A549 (cell line): ENCODE results near the gene MYO10. TPM values are rescaled to one million over a fixed set of nuclear protein-coding genes. Genes with fewer than 3 reads are reported as not detected.
A peak's percentile ranks its signal among the peaks of the same experiment; 100 is the strongest.

Source experiments
- ATAC-seq, 2 experiments: fragments of 200-7000 bp in 1 of 2; fragments of >200 bp in 1 of 2; cut with Nextera tagmentation in 1 of 2; cut with Tn5 transposase in 1 of 2; 3 replicates each; pipeline versions ENCODE4 v1.8.0 to v1.9.1; 2018 to 2020; ENCODE audit warnings: mild to moderate bottlenecking in 1 of 2, moderate library complexity in 1 of 2
- CTCF ChIA-PET: fragments of 300-600 bp; sonication (Branson Sonifier 250); formaldehyde crosslinking; extraction: SDS; loops from one replicate; lab custom pipeline; 2021; ENCODE audit warnings: antibody characterized with exemption, inconsistent platforms; lab: Yijun Ruan, JAX
- POLR2A ChIA-PET: fragments of 350-600 bp; formaldehyde crosslinking; extraction: SDS; loops from one replicate; lab custom pipeline; 2021; ENCODE audit warnings: antibody characterized with exemption, inconsistent platforms; lab: Yijun Ruan, JAX
- DNase-seq, 2 experiments: peaks; one replicate each; pipeline versions ENCODE4 v3.0.0 to v3.0.0-alpha.2; 2011 to 2016; ENCODE audit warnings: low read depth in 1 of 2, low spot score in 1 of 2
- FAIRE-seq: peaks from 2 replicates; lab custom pipeline; 2011; peaks lifted over from hg19 to GRCh38; lab: Jason Lieb, UNC
- H3K27ac ChIP-seq, 2 experiments: fragments of >200 bp; sonication (Bioruptor Twin); formaldehyde crosslinking; 3 replicates each; pipeline ENCODE4 v1.5.1; 2016 to 2017
- H3K4me1 ChIP-seq: fragments of >200 bp; sonication (Bioruptor Twin); formaldehyde crosslinking; 3 replicates; pipeline ENCODE4 v1.6.1; 2016
- H3K4me2 ChIP-seq: fragments of >200 bp; sonication (Bioruptor Twin); formaldehyde crosslinking; 3 replicates; pipeline ENCODE4 v1.6.1; 2016
- H3K4me3 ChIP-seq: fragments of >200 bp; sonication (Bioruptor Twin); formaldehyde crosslinking; 3 replicates; pipeline ENCODE4 v1.5.1; 2016
- H3K9me3 ChIP-seq: fragments of >200 bp; sonication (Bioruptor Twin); formaldehyde crosslinking; 3 replicates; pipeline ENCODE4 v1.6.1; 2016
- CBX2 ChIP-seq: fragments of 200-600 bp; sonication (generic); IDR thresholded peaks from 2 replicates; pipeline ENCODE4 v1.6.1; 2016; ENCODE audit warnings: low read depth, mild to moderate bottlenecking, borderline replicate concordance
- CEBPB ChIP-seq, 2 experiments: fragments of >200 bp in 1 of 2; sonication (Bioruptor Twin) in 1 of 2; formaldehyde crosslinking in 1 of 2; IDR thresholded peaks; 2 replicates each; pipeline ENCODE4 v1.6.1; 2012 to 2016
- CHD4 ChIP-seq: fragments of 200-600 bp; sonication (generic); IDR thresholded peaks from 2 replicates; pipeline ENCODE4 v1.6.1; 2016; ENCODE audit warnings: antibody characterized with exemption, mild to moderate bottlenecking, borderline replicate concordance
- EHF ChIP-seq: fragments of 250-450 bp; sonication (Bioruptor Pico); IDR thresholded peaks from 2 replicates; pipeline ENCODE4 v1.5.0; 2020; ENCODE audit warnings: mild to moderate bottlenecking
- ESRRA ChIP-seq: fragments of 150-350 bp; IDR thresholded peaks from 2 replicates; pipeline ENCODE4 v1.6.1; 2014; ENCODE audit warnings: mild to moderate bottlenecking, low read length, borderline replicate concordance
- FOXS1 ChIP-seq: fragments of 250-450 bp; sonication (Bioruptor Pico); IDR thresholded peaks from 2 replicates; pipeline ENCODE4 v1.5.0; 2020; ENCODE audit warnings: mild to moderate bottlenecking, moderate library complexity
- GATA3 ChIP-seq: IDR thresholded peaks from 2 replicates; pipeline ENCODE4 v1.6.1; 2012; ENCODE audit warnings: borderline replicate concordance
- HES2 ChIP-seq: fragments of >200 bp; sonication (Bioruptor Twin); formaldehyde crosslinking; IDR thresholded peaks from 2 replicates; pipeline ENCODE4 v1.6.1; 2016
- HEYL ChIP-seq: fragments of 250-450 bp; sonication (Bioruptor Pico); IDR thresholded peaks from 2 replicates; pipeline ENCODE4 v1.8.0; 2021; ENCODE audit warnings: mild to moderate bottlenecking, moderate library complexity
- HOXA7 ChIP-seq: fragments of 250-450 bp; sonication (Bioruptor Pico); IDR thresholded peaks from 2 replicates; pipeline ENCODE4 v1.5.0; 2020; ENCODE audit warnings: mild to moderate bottlenecking, moderate library complexity
- HOXB13 ChIP-seq: fragments of 250-450 bp; sonication (Bioruptor Pico); IDR thresholded peaks from 2 replicates; pipeline ENCODE4 v1.5.0; 2020; ENCODE audit warnings: low read depth, mild to moderate bottlenecking, moderate library complexity
- JUN ChIP-seq, 2 experiments: fragments of >200 bp; sonication (Bioruptor Twin); formaldehyde crosslinking; IDR thresholded peaks; 2 replicates in 1 of 2; 3 replicates in 1 of 2; pipeline ENCODE4 v1.6.1; 2016 to 2017
- JUNB ChIP-seq: fragments of >200 bp; sonication (Bioruptor Twin); formaldehyde crosslinking; IDR thresholded peaks from 2 replicates; pipeline ENCODE4 v1.6.1; 2016
- KDM1A ChIP-seq: fragments of 200-600 bp; sonication (generic); IDR thresholded peaks from 2 replicates; pipeline ENCODE4 v1.6.1; 2016; ENCODE audit warnings: low read depth, mild to moderate bottlenecking
- KDM5A ChIP-seq: fragments of 200-600 bp; sonication (generic); IDR thresholded peaks from 2 replicates; pipeline ENCODE4 v1.6.1; 2016; ENCODE audit warnings: antibody characterized with exemption, mild to moderate bottlenecking
- NPAS2 ChIP-seq: fragments of 250-450 bp; sonication (Bioruptor Pico); IDR thresholded peaks from 2 replicates; pipeline ENCODE4 v1.8.0; 2022; ENCODE audit warnings: mild to moderate bottlenecking, moderate library complexity, borderline replicate concordance
- NR3C1 ChIP-seq: fragments of >200 bp; sonication (Bioruptor Twin); formaldehyde crosslinking; IDR thresholded peaks from 3 replicates; pipeline ENCODE4 v1.6.1; 2017
- PHF8 ChIP-seq: fragments of 200-600 bp; sonication (generic); IDR thresholded peaks from 2 replicates; pipeline ENCODE4 v1.6.1; 2016; ENCODE audit warnings: low read depth, mild to moderate bottlenecking, antibody characterized with exemption, moderate library complexity, borderline replicate concordance
- RAD21 ChIP-seq, 2 experiments: fragments of >200 bp in 1 of 2; sonication (Bioruptor Twin) in 1 of 2; formaldehyde crosslinking in 1 of 2; IDR thresholded peaks in 1 of 2; conservative IDR thresholded peaks in 1 of 2; 2 replicates in 1 of 2; 3 replicates in 1 of 2; pipeline ENCODE4 v1.6.1; 2012 to 2018; ENCODE audit warnings: inconsistent platforms in 1 of 2
- RARB ChIP-seq: fragments of 250-450 bp; sonication (Bioruptor Pico); IDR thresholded peaks from 2 replicates; pipeline ENCODE4 v1.8.0; 2021; ENCODE audit warnings: mild to moderate bottlenecking, moderate library complexity
- RCOR1 ChIP-seq: fragments of 150-350 bp; IDR thresholded peaks from 2 replicates; pipeline ENCODE4 v1.6.1; 2014; ENCODE audit warnings: antibody characterized with exemption, low read length, low read depth
- SMC3 ChIP-seq: fragments of >200 bp; sonication (Bioruptor Twin); formaldehyde crosslinking; IDR thresholded peaks from 3 replicates; pipeline ENCODE4 v1.6.1; 2018; ENCODE audit warnings: inconsistent platforms
- ZC3H11A ChIP-seq: fragments of 450-650 bp; IDR thresholded peaks from 2 replicates; pipeline ENCODE4 v1.6.1; 2014; ENCODE audit warnings: antibody characterized with exemption, mild to moderate bottlenecking
- ZNF302 ChIP-seq: fragments of 250-450 bp; sonication (Bioruptor Pico); IDR thresholded peaks from 2 replicates; pipeline ENCODE4 v1.9.0; 2021; ENCODE audit warnings: inconsistent platforms, mild to moderate bottlenecking, moderate library complexity
- WGBS: methylation state at CpG from one replicate; pipeline ENCODE4 v1.1.6; 2017; ENCODE audit errors: missing lambda C conversion rate; 5-methylcytosine and 5-hydroxymethylcytosine counted together
- polyA plus RNA-seq, 4 experiments: library from polyadenylated mRNA; depleted of rRNA in 3 of 4; stranded (reverse); fragments of >200 nt; fragmentation: RNase III in 1 of 4; extraction: RNeasy Plus Mini Kit Qiagen cat#74134 plus additional on column Dnase treatment in 1 of 4; gene quantifications; 2 replicates in 3 of 4; 3 replicates in 1 of 4; pipeline ENCODE4 v1.2.3, GENCODE V29; 2011 to 2017
- TF ChIP-seq, protein P1 (sequence below): fragments of >200 bp; sonication (Bioruptor Twin); formaldehyde crosslinking; IDR thresholded peaks from 3 replicates; pipeline ENCODE4 v1.5.1; 2016
- TF ChIP-seq, protein P2 (sequence below): fragments of 250-450 bp; sonication (Bioruptor Pico); IDR thresholded peaks from 2 replicates; pipeline ENCODE4 v1.5.0; 2021; ENCODE audit warnings: mild to moderate bottlenecking, moderate library complexity, borderline replicate concordance

Gene MYO10
- polyA plus RNA-seq, 2 of the 4 experiments (the other 2 are of a cell fraction): 68.0 to 68.5 TPM

GRCh38 chr5:16866273-16866672 lies 69.8 kb downstream of the MYO10 start:
- no peak overlapping the region for H3K4me3 ChIP-seq
- TF ChIP-seq JUNB: no peak
- no peak for TF ChIP-seq FOXS1
- no peak for TF ChIP-seq RCOR1
- no peak for TF ChIP-seq CEBPB (IDR thresholded peaks at IDR 0.05)
- no peak for TF ChIP-seq GATA3
- TF ChIP-seq SMC3: no peak
- no peak for TF ChIP-seq ZNF302
- no peak for TF ChIP-seq KDM1A
- no peak for TF ChIP-seq PHF8
- no peak for TF ChIP-seq RARB (CRISPR knock-in tag)
- no peak for TF ChIP-seq HEYL (CRISPR knock-in tag)
- TF ChIP-seq, protein P1, sequence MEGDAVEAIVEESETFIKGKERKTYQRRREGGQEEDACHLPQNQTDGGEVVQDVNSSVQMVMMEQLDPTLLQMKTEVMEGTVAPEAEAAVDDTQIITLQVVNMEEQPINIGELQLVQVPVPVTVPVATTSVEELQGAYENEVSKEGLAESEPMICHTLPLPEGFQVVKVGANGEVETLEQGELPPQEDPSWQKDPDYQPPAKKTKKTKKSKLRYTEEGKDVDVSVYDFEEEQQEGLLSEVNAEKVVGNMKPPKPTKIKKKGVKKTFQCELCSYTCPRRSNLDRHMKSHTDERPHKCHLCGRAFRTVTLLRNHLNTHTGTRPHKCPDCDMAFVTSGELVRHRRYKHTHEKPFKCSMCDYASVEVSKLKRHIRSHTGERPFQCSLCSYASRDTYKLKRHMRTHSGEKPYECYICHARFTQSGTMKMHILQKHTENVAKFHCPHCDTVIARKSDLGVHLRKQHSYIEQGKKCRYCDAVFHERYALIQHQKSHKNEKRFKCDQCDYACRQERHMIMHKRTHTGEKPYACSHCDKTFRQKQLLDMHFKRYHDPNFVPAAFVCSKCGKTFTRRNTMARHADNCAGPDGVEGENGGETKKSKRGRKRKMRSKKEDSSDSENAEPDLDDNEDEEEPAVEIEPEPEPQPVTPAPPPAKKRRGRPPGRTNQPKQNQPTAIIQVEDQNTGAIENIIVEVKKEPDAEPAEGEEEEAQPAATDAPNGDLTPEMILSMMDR: no peak
- TF ChIP-seq KDM5A: no peak
- no peak for TF ChIP-seq NPAS2 (CRISPR knock-in tag)
- TF ChIP-seq HOXB13 (CRISPR knock-in tag): no peak
- TF ChIP-seq EHF (CRISPR knock-in tag): no peak
- TF ChIP-seq HES2: no peak
- no peak for TF ChIP-seq RAD21 (conservative IDR thresholded peaks at IDR 0.05 in 1 of 2, IDR thresholded peaks at IDR 0.05 in 1 of 2)
- TF ChIP-seq, all 56 proteins: peak for 0
- DNase-seq (no peak), ATAC-seq (no peak), FAIRE-seq (no peak)
- POLR2A ChIA-PET: no interaction called here
- CTCF ChIA-PET: interaction anchor here (0.8 to 2.0 kb wide), 8 partner anchors 9 to 323 kb away, joined by 3 to 7 read pairs (median 3); no protein-coding TSS in a partner anchor
- peaks cover 83% of the 10 kb centered on the region for H3K4me1 ChIP-seq
- 87% methylated on average over 4 of the region's 4 CpGs for WGBS
- H3K27ac ChIP-seq: peak overlapping the region in 1 of 2 experiments; percentile 71; a peak in 3 of 6 replicates
- no peak overlapping the region for H3K4me2 ChIP-seq
- H3K9me3 ChIP-seq: no peaks in the 10 kb centered on the region

DNA sequence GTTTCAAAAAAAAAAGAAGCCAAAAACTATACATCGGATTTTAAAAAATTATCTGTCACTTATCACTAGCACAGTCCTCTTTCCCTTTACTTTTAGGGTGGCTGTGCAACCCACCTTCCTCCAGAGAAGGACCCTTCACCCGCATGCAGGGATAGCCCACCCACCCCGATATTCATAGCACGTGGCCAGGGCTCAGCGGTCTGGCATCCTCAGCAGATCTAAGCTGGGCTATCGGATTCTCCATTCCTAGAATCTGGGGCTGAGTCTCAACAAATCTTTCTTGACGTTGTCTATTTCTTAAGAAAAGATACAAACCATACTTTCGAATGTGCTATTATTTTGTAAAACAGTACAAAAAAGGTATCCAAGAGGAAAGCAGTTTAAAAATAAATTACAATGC lies 70.9 kb downstream of the MYO10 start:
- Histone ChIP-seq H3K27ac (peak overlapping the region in 1 of 2 experiments; percentile 51; a peak in 2 of 6 replicates), H3K4me1 (peaks cover 77% of the 10 kb centered on the region), H3K4me2 (no peak overlapping the region), H3K9me3 (no peaks in the 10 kb centered on the region), H3K4me3 (no peak overlapping the region)
- FAIRE-seq (no peak), ATAC-seq (no peak), DNase-seq (no peak)
- ChIA-PET POLR2A (no interaction called here), CTCF (interaction anchor here (0.6 to 1.3 kb wide), 4 partner anchors 22 to 266 kb away, joined by 3 read pairs; no protein-coding TSS in a partner anchor)
- no peak for TF ChIP-seq NR3C1
- TF ChIP-seq JUN (IDR thresholded peaks at IDR 0.05): no peak
- TF ChIP-seq, protein P2, sequence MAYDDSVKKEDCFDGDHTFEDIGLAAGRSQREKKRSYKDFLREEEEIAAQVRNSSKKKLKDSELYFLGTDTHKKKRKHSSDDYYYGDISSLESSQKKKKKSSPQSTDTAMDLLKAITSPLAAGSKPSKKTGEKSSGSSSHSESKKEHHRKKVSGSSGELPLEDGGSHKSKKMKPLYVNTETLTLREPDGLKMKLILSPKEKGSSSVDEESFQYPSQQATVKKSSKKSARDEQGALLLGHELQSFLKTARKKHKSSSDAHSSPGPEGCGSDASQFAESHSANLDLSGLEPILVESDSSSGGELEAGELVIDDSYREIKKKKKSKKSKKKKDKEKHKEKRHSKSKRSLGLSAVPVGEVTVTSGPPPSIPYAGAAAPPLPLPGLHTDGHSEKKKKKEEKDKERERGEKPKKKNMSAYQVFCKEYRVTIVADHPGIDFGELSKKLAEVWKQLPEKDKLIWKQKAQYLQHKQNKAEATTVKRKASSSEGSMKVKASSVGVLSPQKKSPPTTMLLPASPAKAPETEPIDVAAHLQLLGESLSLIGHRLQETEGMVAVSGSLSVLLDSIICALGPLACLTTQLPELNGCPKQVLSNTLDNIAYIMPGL: no peak
- TF ChIP-seq HOXA7 (CRISPR knock-in tag): no peak
- no peak for TF ChIP-seq CEBPB (IDR thresholded peaks at IDR 0.05)
- no peak for TF ChIP-seq ZNF302
- no peak for TF ChIP-seq CBX2
- TF ChIP-seq CHD4: no peak
- TF ChIP-seq ZC3H11A: no peak
- no peak for TF ChIP-seq ESRRA
- WGBS: 93% methylated on average over 8 of the region's 8 CpGs
